Measurements from ENCODE around the gene CEACAM16.

CEACAM16 gene

GRCh38 chr19:44723299-44723951 is 24.5 kb downstream of the CEACAM16 start:
- FAIRE-seq (no peak), DNase-seq (ENCODE audit: low spot score) (no peak)

GRCh38 chr19:44723952-44724319 is 25.0 kb downstream of the CEACAM16 start:
- no peak for FAIRE-seq
- peak; percentile 87 for DNase-seq (ENCODE audit: low spot score)

DNA sequence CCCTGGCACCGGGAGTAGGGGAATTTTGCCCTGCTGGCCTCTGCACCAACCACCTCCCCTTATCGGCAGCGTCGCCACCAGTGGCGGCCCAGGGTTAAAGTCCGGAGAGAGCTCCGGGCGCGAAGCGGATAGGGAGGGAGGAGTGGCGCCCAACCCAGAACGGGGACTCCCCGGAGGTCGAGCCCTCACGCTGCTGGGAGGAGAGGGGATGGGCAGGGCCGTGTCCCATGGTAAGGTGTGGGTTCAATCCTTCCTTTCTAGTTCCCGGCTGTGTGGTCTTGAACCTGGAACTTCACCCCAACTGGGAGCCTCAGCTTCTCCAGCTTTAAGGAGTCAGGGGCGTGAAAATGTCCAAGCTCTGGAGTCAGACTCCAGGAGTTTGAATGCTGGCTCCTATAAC is 26.3 kb downstream of the CEACAM16 start:
- FAIRE-seq (no peak), DNase-seq (ENCODE audit: low spot score) (no peak)

GRCh38 chr19:44725684-44726083 is 26.7 kb downstream of the CEACAM16 start:
- DNase-seq (ENCODE audit: low spot score), result no peak
- no peak for FAIRE-seq

DNA sequence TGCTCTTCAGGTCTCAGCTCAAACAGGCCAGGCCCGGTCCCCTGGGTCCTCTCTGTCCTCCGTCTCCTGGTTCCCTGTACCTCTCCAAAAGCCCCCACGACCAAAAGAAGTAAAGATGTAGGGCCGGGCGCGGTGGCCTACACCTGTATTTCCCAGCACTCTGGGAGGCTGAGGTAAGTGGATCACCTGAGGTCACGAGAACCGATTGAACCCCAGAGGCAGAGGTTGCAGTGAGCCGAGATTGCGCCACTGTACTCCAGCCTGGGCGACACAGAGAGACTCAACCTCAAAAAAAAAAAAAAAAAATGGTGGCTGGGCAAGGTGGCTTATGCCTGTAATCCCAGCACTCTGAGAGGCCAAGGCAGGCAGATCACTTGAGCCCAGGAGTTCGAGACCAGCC is 27.5 kb downstream of the CEACAM16 start:
- FAIRE-seq (no peak), DNase-seq (ENCODE audit: low spot score) (no peak)

- FAIRE-seq (no peak), DNase-seq (ENCODE audit: low spot score) (no peak)
These were observed 29.2 kb downstream of the CEACAM16 start for GRCh38 chr19:44728178-44728577.

DNA sequence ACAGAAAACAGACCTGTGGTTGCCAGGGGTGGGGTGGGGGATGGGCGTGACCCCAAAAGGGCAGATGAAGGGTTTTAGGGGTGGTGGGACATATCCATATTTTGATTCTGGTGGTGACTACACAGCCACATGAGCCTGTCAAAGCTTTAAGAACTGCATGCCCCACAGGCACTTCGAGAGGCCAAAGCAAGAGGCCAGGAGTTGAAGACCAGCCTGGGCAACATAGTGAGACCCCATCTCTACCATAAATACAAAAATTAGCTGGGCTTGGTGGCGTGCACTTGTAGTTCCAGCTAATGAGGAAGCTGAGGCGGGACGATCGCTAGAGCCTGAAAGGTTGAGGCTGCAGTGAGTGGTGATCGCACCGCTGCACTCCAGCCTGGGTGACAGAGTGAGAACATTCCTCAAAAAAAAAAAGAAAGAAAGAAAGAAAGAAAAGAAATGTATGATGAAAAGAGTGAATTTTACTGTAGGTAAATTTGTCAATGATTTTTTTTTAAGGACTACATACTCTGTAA is 30.6 kb downstream of the CEACAM16 start:
- no peak for DNase-seq (ENCODE audit: low spot score)
- FAIRE-seq, result no peak

DNA sequence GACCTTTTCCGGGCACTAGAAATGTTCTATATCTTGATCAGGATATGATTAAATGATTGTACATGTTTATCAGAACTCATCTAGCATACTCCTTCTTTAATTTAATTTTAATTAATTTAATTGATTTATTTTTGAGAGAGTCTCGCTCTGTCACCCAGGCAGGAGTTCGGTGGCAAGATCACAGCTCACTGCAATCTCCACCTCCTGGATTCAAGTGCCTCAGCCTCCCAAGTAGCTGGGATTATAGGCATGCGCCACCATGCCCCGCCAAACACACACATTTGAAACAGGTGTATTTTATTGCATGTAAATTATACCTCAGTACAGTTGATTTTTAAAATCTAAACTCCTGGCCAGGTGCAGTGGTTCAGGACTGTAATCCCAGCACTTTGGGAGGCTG is 32.1 kb downstream of the CEACAM16 start:
- FAIRE-seq, result no peak

DNA sequence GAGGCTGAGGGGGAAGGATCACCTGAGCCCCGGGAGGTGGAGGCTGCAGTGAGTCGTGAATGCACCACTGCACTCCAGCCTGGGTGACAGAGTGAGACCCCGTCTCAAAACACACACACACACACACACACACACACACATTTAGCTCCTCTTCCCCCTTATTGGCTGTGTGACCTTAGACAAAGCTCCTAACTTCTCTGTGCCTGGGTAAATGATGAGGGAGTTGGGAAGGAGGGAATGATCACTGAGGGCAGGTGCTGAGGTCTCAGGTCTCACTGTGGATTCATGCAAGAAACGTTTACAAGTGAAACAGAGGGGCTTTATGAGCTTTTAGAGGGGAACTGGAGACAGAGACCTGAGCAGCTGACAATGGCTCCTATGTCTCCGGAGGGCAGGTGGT is 32.7 kb downstream of the CEACAM16 start:
- DNase-seq (ENCODE audit: low spot score), result no peak
- FAIRE-seq, result no peak

More for the DNA sequence above, 32.1 kb downstream of the CEACAM16 start:
- DNase-seq (ENCODE audit: low spot score), result no peak

DNA sequence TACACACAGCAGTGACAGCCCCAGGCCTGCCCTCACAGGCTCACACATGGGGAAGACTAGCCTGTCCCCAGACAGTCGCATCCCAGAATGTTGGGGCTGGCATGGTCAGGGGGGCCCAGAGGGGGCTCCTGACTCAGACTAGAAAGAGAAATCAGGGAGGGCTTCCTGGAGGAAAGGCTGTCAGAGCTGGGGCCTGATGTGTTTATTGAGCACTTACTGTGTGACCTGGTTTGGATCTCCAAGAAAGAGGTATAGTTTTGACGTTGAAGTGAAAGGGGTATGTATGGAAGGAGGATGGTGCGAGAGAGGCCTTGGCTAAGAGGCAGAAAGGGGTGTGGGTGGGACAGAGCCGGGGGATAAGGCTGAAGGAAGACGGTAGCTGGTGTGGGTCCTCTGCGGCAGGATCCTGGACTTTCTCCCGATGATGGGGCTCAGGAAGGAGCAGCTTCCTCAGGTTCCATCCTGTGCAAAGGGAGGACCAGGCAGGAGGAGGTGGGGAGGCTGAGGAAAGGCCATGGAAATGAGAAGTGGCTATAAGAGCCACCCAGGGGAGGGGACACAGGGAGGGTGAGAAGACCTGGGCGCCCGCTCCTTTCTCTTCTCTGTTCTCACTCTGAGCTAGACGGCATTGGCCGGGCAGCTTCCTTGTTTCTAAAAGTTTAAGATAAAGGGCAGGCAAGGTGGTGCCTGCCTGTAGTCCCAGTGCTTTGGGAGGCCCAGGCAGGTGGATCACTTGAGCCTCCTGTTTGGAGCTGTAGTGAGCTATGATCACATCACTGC is 33.5 kb downstream of the CEACAM16 start:
- DNase-seq (ENCODE audit: low spot score) (no peak), FAIRE-seq (no peak)

GRCh38 chr19:44734357-44734756 is 35.4 kb downstream of the CEACAM16 start:
- DNase-seq (ENCODE audit: low spot score) (no peak), FAIRE-seq (no peak)

DNA sequence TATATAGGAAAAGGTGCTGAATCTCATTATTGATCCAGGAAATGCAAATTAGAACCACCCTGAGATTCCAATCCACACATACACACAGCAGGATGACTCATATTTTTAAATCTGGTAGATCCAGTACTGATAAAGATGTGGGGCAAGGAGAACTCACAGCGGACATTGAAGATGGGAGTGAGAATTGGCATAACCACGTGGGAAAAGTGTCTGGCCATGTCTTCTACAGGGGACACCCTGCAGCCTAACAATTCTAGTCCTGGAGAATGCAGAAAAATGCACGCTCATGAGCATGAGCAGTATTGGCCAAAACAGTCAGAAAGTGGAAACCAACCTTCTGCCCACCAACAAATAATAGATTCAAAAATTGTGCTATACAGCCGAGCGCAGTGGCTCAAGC is 36.1 kb downstream of the CEACAM16 start:
- DNase-seq (ENCODE audit: low spot score), result no peak
- FAIRE-seq, result no peak

- DNase-seq (ENCODE audit: low spot score), result no peak
- FAIRE-seq, result no peak
These were observed 38.5 kb downstream of the CEACAM16 start for GRCh38 chr19:44737238-44738071.

DNA sequence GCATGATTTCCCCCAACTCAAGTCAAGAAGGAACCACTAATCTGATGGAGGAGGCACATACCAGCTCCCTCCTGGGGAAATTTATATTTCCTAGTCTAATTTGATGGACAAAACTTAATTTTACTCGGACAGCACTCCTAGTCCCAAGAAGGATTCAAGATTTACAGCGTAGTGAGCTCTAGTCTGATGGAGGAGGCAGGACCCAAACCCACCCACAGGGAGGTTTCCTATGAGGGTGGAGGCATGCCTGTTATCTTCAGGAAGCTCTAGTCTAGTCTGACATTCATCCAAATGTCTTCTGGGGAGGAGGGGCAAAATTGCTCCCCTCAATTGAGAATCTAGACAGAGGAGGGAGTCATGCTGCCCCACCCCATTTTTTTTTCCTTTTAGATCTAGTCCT is 39.2 kb downstream of the CEACAM16 start:
- no peak for DNase-seq (ENCODE audit: low spot score)

GRCh38 chr19:44738603-44739558 is 39.9 kb downstream of the CEACAM16 start:
- FAIRE-seq, result no peak

More for the DNA sequence above, 39.2 kb downstream of the CEACAM16 start:
- FAIRE-seq, result no peak

GRCh38 chr19:44740351-44740824 is 41.4 kb downstream of the CEACAM16 start:
- DNase-seq (ENCODE audit: low spot score), result no peak
- FAIRE-seq, result no peak

More at GRCh38 chr19:44738603-44739558, 39.9 kb downstream of the CEACAM16 start:
- no peak for DNase-seq (ENCODE audit: low spot score)

DNA sequence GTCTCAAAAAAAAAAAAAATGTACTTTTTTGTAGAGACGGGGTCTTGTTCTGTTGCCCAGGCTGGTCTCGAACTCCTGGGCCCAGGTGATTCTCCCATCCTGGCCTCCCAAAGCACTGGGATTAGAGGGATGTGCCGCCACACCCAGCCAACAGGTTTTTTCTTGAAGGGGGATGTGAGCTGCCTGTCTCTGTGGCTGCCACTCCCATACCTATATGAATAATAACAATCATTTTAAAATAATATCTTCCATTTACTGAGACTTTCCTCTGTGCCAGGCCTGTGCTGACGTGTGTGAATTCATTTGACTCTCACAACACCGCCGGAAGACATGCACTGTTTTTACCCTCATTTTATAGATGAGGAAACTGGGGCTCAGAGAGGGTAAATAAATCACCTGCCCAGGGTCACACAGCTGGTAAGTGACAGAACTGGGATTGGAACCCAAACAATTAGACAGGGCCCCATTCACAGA is 42.3 kb downstream of the CEACAM16 start:
- FAIRE-seq (no peak), DNase-seq (ENCODE audit: low spot score) (no peak)

DNA sequence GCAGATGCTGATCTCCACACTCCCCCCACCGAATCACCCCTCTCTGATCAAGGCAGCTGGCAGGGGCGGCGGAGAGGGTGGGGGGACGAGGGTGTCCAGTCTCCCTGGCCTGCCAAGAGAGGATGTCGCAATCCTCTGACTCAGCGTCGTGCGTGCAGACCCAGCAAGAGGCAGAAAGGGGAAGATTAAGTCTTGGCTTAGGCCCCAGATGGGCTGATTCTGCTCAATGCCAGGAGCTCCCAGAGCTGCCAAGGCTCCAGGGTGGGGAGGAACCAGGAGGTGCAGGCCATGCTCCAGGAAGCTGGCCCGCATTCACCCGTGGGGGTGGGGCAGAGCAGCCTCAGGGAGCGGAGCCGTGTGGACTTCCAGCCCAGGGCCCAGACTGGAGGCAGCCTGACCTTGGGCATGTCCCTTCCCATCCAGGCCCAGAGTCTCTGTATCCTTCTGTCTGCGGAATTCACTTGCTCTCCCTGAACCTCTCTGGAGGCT is 42.9 kb downstream of the CEACAM16 start:
- FAIRE-seq (peak; percentile 83), DNase-seq (ENCODE audit: low spot score) (peak; percentile 95)

- DNase-seq (ENCODE audit: low spot score) (no peak), FAIRE-seq (peak; percentile 44)
These were observed 43.5 kb downstream of the CEACAM16 start for GRCh38 chr19:44742330-44743061.
